H9 (cell line): ENCODE measurements around the gene KCNIP4. TPM values are rescaled to one million over a fixed set of nuclear protein-coding genes. Genes with fewer than 3 reads are reported as not detected.

ENCODE experiments used
- DNase-seq: peaks from one replicate; pipeline ENCODE4 v3.0.0-alpha.2; 2017
- H2AFZ ChIP-seq: one replicate; pipeline ENCODE4 v1.6.1; 2013; ENCODE audit warnings: mild to moderate bottlenecking, low read length, control low read depth, moderate library complexity
- H2AK5ac ChIP-seq: 2 replicates; pipeline ENCODE4 v1.6.1; 2013; ENCODE audit warnings: low read length, control low read depth, mixed read lengths; ENCODE audit not compliant: insufficient read length
- H2BK120ac ChIP-seq: one replicate; pipeline ENCODE4 v1.6.1; 2013; ENCODE audit warnings: low read depth, mild to moderate bottlenecking, low read length, control low read depth, inconsistent platforms; ENCODE audit not compliant: poor library complexity, severe bottlenecking
- H2BK12ac ChIP-seq: 2 replicates; pipeline ENCODE4 v1.6.1; 2013; ENCODE audit warnings: low read length, control low read depth, mixed read lengths, low read depth; ENCODE audit not compliant: insufficient read length
- H2BK15ac ChIP-seq: 2 replicates; pipeline ENCODE4 v1.6.1; 2013; ENCODE audit warnings: low read depth, low read length, control low read depth
- H2BK20ac ChIP-seq: one replicate; pipeline ENCODE4 v1.6.1; 2013; ENCODE audit warnings: low read depth, mild to moderate bottlenecking, low read length, control low read depth, inconsistent platforms; ENCODE audit not compliant: poor library complexity, severe bottlenecking
- H2BK5ac ChIP-seq: 2 replicates; pipeline ENCODE4 v1.6.1; 2013; ENCODE audit warnings: low read length, control low read depth, mixed read lengths; ENCODE audit not compliant: insufficient read length
- H3K14ac ChIP-seq: 2 replicates; pipeline ENCODE4 v1.6.1; 2013; ENCODE audit warnings: low read length, control low read depth; ENCODE audit not compliant: insufficient read depth
- H3K18ac ChIP-seq: 2 replicates; pipeline ENCODE4 v1.6.1; 2013; ENCODE audit warnings: low read depth, mild to moderate bottlenecking, mixed read lengths, low read length, control low read depth; ENCODE audit not compliant: insufficient read length
- H3K23ac ChIP-seq: 2 replicates; pipeline ENCODE4 v1.6.1; 2013; ENCODE audit warnings: low read length, control low read depth, mixed read lengths, low read depth; ENCODE audit not compliant: insufficient read length
- H3K23me2 ChIP-seq: 2 replicates; pipeline ENCODE4 v1.6.1; 2013; ENCODE audit warnings: low read depth, mild to moderate bottlenecking, mixed read lengths, low read length, control low read depth; ENCODE audit not compliant: insufficient read length, poor library complexity, severe bottlenecking
- H3K27ac ChIP-seq: 2 replicates; pipeline ENCODE4 v1.5.1; 2013; ENCODE audit warnings: low read length, control low read depth, mixed read lengths, low read depth; ENCODE audit not compliant: insufficient read length
- H3K27me3 ChIP-seq: 2 replicates; pipeline ENCODE4 v1.6.1; 2013; ENCODE audit warnings: low read length, control low read depth, inconsistent platforms; ENCODE audit not compliant: insufficient read depth
- H3K4ac ChIP-seq: 2 replicates; pipeline ENCODE4 v1.6.1; 2013; ENCODE audit warnings: low read depth, mild to moderate bottlenecking, control low read depth, inconsistent platforms, low read length, moderate library complexity
- H3K4me1 ChIP-seq: 2 replicates; pipeline ENCODE4 v1.6.1; 2013; ENCODE audit warnings: low read length, control low read depth, inconsistent platforms; ENCODE audit not compliant: insufficient read depth
- H3K4me2 ChIP-seq: 2 replicates; pipeline ENCODE4 v1.6.1; 2013; ENCODE audit warnings: low read length, control low read depth, mixed read lengths; ENCODE audit not compliant: insufficient read length, insufficient read depth
- H3K56ac ChIP-seq: 2 replicates; pipeline ENCODE4 v1.6.1; 2013; ENCODE audit warnings: low read depth, mild to moderate bottlenecking, mixed read lengths, low read length, control low read depth; ENCODE audit not compliant: insufficient read length
- H3K79me1 ChIP-seq: 2 replicates; pipeline ENCODE4 v1.6.1; 2013; ENCODE audit warnings: low read depth, mild to moderate bottlenecking, moderate library complexity, low read length, control low read depth, inconsistent platforms; ENCODE audit not compliant: insufficient read depth, poor library complexity, severe bottlenecking
- H3K79me2 ChIP-seq: 2 replicates; pipeline ENCODE4 v1.6.1; 2013; ENCODE audit warnings: low read length, control low read depth, inconsistent platforms; ENCODE audit not compliant: insufficient read depth
- H3K9ac ChIP-seq: 2 replicates; pipeline ENCODE4 v1.6.1; 2013; ENCODE audit warnings: low read length, control low read depth, mixed read lengths; ENCODE audit not compliant: insufficient read length; ENCODE audit errors: extremely low read depth
- H3K9me3 ChIP-seq: one replicate; pipeline ENCODE4 v1.6.1; 2013; ENCODE audit warnings: low read depth, low read length, inconsistent platforms; ENCODE audit not compliant: control insufficient read depth
- H3T11ph ChIP-seq: one replicate; pipeline ENCODE4 v1.6.1; 2013; ENCODE audit warnings: mild to moderate bottlenecking, low read length, control low read depth, inconsistent platforms
- H4K20me1 ChIP-seq: one replicate; pipeline ENCODE4 v1.6.1; 2013; ENCODE audit not compliant: control insufficient read depth, insufficient read length, insufficient read depth
- H4K5ac ChIP-seq: 2 replicates; pipeline ENCODE4 v1.6.1; 2013; ENCODE audit warnings: low read depth, mild to moderate bottlenecking, mixed read lengths, low read length, control low read depth; ENCODE audit not compliant: insufficient read length
- H4K8ac ChIP-seq: replicated peaks from 2 replicates; pipeline ENCODE4 v1.6.1; 2013; ENCODE audit warnings: low read length, control low read depth, mixed read lengths, low read depth; ENCODE audit not compliant: insufficient read length
- H4K91ac ChIP-seq: 2 replicates; pipeline ENCODE4 v1.6.1; 2013; ENCODE audit warnings: low read depth, mild to moderate bottlenecking, moderate library complexity, mixed read lengths, low read length, control low read depth; ENCODE audit not compliant: insufficient read length
- H3K27ac Mint-ChIP-seq, 3 experiments: 2 replicates in 2 of 3; 3 replicates in 1 of 3; pipeline ENCODE4 v1.8.0; 2020 to 2021; ENCODE audit warnings: mixed read lengths in 3 of 3, mild to moderate bottlenecking in 1 of 3, moderate library complexity in 1 of 3
- H3K27me3 Mint-ChIP-seq: 2 replicates; pipeline ENCODE4 v1.8.0; 2021; ENCODE audit warnings: low read depth, mild to moderate bottlenecking, moderate library complexity, mixed read lengths
- H3K36me3 Mint-ChIP-seq, 3 experiments: 2 replicates in 2 of 3; 3 replicates in 1 of 3; pipeline ENCODE4 v1.8.0; 2020 to 2021; ENCODE audit warnings: low read depth in 3 of 3, mixed read lengths in 3 of 3; ENCODE audit not compliant: insufficient read depth in 1 of 3
- H3K4me1 Mint-ChIP-seq, 2 experiments: 2 replicates each; pipeline ENCODE4 v1.8.0; 2020; ENCODE audit warnings: mixed read lengths in 2 of 2
- H3K4me3 Mint-ChIP-seq, 2 experiments: 2 replicates in 1 of 2; 3 replicates in 1 of 2; pipeline ENCODE4 v1.8.0; 2020 to 2021; ENCODE audit warnings: mild to moderate bottlenecking in 2 of 2, mixed read lengths in 2 of 2, moderate library complexity in 1 of 2
- H3K9me3 Mint-ChIP-seq, 2 experiments: 2 replicates in 1 of 2; 3 replicates in 1 of 2; pipeline ENCODE4 v1.8.0; 2020; ENCODE audit warnings: mild to moderate bottlenecking in 2 of 2, mixed read lengths in 2 of 2, moderate library complexity in 1 of 2
- CTCF ChIP-seq: fragments of 200-600 bp; sonication (generic); conservative IDR thresholded peaks from 3 replicates; pipeline ENCODE4 v1.8.0; 2021; ENCODE audit warnings: antibody characterized with exemption, mild to moderate bottlenecking
- WGBS: extraction: QIAGEN DNeasy Blood & Tissue Kit; methylation state at CpG from one replicate; pipeline ENCODE4 v1.1.7; 2013; ENCODE audit warnings: missing lambda C conversion rate, low lambda C conversion rate, mixed read lengths; ENCODE audit not compliant: insufficient read length; ENCODE audit errors: extremely low coverage; 5-methylcytosine and 5-hydroxymethylcytosine counted together
- total RNA-seq: library from RNA; stranded (reverse); gene quantifications from 2 replicates; pipeline ENCODE4 v1.2.1, GENCODE V29; 2021

KCNIP4 gene
- total RNA-seq, 1 experiment from 2014 or later: not detected

GRCh38 chr4:21652508-21653231 is 295.9 kb downstream of the KCNIP4 start:
- Histone ChIP-seq H2BK12ac (no peak overlapping the region), H3K23ac (no peak overlapping the region), H4K8ac (no peak overlapping the region), H3K14ac (no peak overlapping the region), H3K79me1 (no peaks in the 10 kb centered on the region), H3K4me2 (no peak overlapping the region), H2BK20ac (no peak overlapping the region), H2BK120ac (no peak overlapping the region), H3K56ac (no peak overlapping the region), H3K9ac (no peak overlapping the region), H3K4ac (no peak overlapping the region), H3K27ac (no peak overlapping the region), H3K27me3 (no peaks in the 10 kb centered on the region), H3K9me3 (no peaks in the 10 kb centered on the region), H2BK5ac (no peak overlapping the region), H4K20me1 (no peaks in the 10 kb centered on the region), H2BK15ac (no peak overlapping the region), H4K5ac (no peak overlapping the region), H3T11ph (no peak overlapping the region), H2AFZ (no peak overlapping the region), H3K79me2 (no peaks in the 10 kb centered on the region), H3K23me2 (no peaks in the 10 kb centered on the region), H3K18ac (no peak overlapping the region), H3K4me1 (no peaks in the 10 kb centered on the region), H4K91ac (no peak overlapping the region), H2AK5ac (no peak overlapping the region)
- Mint-ChIP-seq H3K27ac (no peak overlapping the region), H3K9me3 (no peaks in the 10 kb centered on the region), H3K4me3 (no peak overlapping the region), H3K4me1 (no peaks in the 10 kb centered on the region; a peak in 1 of 4 replicates), H3K36me3 (no peaks in the 10 kb centered on the region; a peak in 2 of 7 replicates), H3K27me3 (no peaks in the 10 kb centered on the region; the same call in 1 of the 2 replicates)
- TF ChIP-seq CTCF: no peak
- DNase-seq: no peak
- no CpG with 5 or more reads among the region's 3 CpGs for WGBS
